ENCODE data around the gene NDUFA5.

DNA sequence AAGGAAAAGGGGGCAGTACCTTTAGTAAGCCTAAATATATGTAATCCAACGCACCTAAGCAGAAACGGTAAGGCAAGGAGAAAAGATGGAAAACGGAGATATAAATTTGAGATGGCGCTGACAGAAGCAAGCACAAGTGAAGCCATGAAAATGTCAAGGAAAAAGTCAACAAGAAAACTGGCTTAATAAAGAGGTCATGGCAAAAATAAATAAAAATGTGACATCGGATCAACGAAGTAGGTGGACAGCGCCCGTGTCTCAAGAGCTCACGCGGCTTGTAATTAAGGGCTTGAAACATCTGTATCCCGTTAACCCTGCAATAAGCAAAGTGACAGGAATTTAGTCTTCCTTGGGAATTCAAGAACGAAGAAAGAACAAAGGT, 611 bp downstream of the NDUFA5 start:
- TF ChIP-seq, protein P1, sequence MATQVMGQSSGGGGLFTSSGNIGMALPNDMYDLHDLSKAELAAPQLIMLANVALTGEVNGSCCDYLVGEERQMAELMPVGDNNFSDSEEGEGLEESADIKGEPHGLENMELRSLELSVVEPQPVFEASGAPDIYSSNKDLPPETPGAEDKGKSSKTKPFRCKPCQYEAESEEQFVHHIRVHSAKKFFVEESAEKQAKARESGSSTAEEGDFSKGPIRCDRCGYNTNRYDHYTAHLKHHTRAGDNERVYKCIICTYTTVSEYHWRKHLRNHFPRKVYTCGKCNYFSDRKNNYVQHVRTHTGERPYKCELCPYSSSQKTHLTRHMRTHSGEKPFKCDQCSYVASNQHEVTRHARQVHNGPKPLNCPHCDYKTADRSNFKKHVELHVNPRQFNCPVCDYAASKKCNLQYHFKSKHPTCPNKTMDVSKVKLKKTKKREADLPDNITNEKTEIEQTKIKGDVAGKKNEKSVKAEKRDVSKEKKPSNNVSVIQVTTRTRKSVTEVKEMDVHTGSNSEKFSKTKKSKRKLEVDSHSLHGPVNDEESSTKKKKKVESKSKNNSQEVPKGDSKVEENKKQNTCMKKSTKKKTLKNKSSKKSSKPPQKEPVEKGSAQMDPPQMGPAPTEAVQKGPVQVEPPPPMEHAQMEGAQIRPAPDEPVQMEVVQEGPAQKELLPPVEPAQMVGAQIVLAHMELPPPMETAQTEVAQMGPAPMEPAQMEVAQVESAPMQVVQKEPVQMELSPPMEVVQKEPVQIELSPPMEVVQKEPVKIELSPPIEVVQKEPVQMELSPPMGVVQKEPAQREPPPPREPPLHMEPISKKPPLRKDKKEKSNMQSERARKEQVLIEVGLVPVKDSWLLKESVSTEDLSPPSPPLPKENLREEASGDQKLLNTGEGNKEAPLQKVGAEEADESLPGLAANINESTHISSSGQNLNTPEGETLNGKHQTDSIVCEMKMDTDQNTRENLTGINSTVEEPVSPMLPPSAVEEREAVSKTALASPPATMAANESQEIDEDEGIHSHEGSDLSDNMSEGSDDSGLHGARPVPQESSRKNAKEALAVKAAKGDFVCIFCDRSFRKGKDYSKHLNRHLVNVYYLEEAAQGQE (IDR thresholded peaks at IDR 0.05; ENCODE audit: insufficient read depth in 1 of 2, low read depth in 2 of 2, low read length in 1 of 2): peak in 1 of 2 experiments; percentile 45; a peak in 1 of 4 replicates
- TF ChIP-seq, protein P2, sequence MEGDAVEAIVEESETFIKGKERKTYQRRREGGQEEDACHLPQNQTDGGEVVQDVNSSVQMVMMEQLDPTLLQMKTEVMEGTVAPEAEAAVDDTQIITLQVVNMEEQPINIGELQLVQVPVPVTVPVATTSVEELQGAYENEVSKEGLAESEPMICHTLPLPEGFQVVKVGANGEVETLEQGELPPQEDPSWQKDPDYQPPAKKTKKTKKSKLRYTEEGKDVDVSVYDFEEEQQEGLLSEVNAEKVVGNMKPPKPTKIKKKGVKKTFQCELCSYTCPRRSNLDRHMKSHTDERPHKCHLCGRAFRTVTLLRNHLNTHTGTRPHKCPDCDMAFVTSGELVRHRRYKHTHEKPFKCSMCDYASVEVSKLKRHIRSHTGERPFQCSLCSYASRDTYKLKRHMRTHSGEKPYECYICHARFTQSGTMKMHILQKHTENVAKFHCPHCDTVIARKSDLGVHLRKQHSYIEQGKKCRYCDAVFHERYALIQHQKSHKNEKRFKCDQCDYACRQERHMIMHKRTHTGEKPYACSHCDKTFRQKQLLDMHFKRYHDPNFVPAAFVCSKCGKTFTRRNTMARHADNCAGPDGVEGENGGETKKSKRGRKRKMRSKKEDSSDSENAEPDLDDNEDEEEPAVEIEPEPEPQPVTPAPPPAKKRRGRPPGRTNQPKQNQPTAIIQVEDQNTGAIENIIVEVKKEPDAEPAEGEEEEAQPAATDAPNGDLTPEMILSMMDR (IDR thresholded peaks at IDR 0.05): no peak

Measured in Panc1 (cell line).